ENCODE data around the gene ANKFY1.

ANKFY1 gene

DNA sequence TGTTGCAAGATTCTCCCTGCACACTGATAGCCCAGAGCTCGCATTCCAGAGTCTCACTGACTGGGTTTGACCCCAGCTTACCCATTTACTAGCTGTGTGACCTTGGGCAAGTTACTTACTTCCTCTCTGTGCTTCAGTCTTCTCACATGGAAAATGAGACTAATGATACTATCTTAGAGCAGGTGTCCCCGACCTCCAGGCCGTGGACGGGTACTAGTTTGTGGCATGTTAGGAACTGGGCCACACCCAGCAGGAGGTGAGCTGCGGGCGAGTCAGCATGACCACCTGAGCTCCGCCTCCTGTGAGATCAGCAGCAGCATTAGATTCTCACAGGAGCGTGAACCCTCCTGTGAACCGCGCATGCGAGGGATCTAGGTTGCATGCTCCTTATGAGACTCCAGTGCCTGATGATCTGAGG, 15.8 kb downstream of the ANKFY1 start:
- no peak overlapping the region for H3K27ac ChIP-seq (ENCODE audit: extremely low read depth, low read depth, low read length)
- TF ChIP-seq GLIS1 (tag by site-specific recombination; IDR thresholded peaks at IDR 0.05) (peak; percentile 51), ZNF600 (tag by site-specific recombination; IDR thresholded peaks at IDR 0.05) (0 out of 2 replicates have a peak, but pooled peaks have one; percentile 24), ZNF747 (tag by site-specific recombination; IDR thresholded peaks at IDR 0.05) (no peak), ZIC2 (tag by site-specific recombination; IDR thresholded peaks at IDR 0.05) (peak; percentile 62), OSR2 (tag by site-specific recombination; IDR thresholded peaks at IDR 0.05) (0 out of 2 replicates have a peak, but pooled peaks have one; percentile 22), SP7 (tag by site-specific recombination; IDR thresholded peaks at IDR 0.05) (peak; percentile 21; the same call in 1 of the 2 replicates), ZNF571 (tag by site-specific recombination; IDR thresholded peaks at IDR 0.05) (no peak), KLF9 (tag by site-specific recombination; IDR thresholded peaks at IDR 0.05; ENCODE audit: low read depth) (0 out of 2 replicates have a peak, but pooled peaks have one; percentile 16), ZNF510 (tag by site-specific recombination; IDR thresholded peaks at IDR 0.05; ENCODE audit: insufficient replicate concordance) (no peak)
- TF ChIP-seq, protein P1, sequence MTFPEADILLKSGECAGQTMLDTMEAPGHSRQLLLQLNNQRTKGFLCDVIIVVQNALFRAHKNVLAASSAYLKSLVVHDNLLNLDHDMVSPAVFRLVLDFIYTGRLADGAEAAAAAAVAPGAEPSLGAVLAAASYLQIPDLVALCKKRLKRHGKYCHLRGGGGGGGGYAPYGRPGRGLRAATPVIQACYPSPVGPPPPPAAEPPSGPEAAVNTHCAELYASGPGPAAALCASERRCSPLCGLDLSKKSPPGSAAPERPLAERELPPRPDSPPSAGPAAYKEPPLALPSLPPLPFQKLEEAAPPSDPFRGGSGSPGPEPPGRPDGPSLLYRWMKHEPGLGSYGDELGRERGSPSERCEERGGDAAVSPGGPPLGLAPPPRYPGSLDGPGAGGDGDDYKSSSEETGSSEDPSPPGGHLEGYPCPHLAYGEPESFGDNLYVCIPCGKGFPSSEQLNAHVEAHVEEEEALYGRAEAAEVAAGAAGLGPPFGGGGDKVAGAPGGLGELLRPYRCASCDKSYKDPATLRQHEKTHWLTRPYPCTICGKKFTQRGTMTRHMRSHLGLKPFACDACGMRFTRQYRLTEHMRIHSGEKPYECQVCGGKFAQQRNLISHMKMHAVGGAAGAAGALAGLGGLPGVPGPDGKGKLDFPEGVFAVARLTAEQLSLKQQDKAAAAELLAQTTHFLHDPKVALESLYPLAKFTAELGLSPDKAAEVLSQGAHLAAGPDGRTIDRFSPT (tag by site-specific recombination; IDR thresholded peaks at IDR 0.05), result no peak
- no peaks in the 10 kb centered on the region for H3K9me3 ChIP-seq (ENCODE audit: control insufficient read depth, insufficient read depth, low read depth, low read length)
- H3K4me3 ChIP-seq (ENCODE audit: low read depth, low read length), result no peak overlapping the region
- H3K4me1 ChIP-seq (ENCODE audit: control insufficient read depth, insufficient read depth, low read length), result peaks cover 22% of the 10 kb centered on the region
- peaks cover 3 to 7% of the 10 kb centered on the region in 2 experiments; a peak in 1 of 3 replicates for H3K36me3 ChIP-seq (ENCODE audit: control insufficient read depth in 2 of 2, insufficient read depth in 1 of 2, low read length in 2 of 2)
- POLR2A ChIA-PET, result interaction anchor here (0.8 to 1.6 kb wide), 3 partner anchors 14 to 18 kb away, joined by 3 to 5 read pairs (median 4); partner anchors contain the start of gene ANKFY1
- CTCF ChIA-PET, result interaction anchor here (0.6 to 7.9 kb wide), 7 partner anchors 9 to 165 kb away, joined by 3 to 76 read pairs (median 4); partner anchors contain the start of gene ANKFY1

DNA sequence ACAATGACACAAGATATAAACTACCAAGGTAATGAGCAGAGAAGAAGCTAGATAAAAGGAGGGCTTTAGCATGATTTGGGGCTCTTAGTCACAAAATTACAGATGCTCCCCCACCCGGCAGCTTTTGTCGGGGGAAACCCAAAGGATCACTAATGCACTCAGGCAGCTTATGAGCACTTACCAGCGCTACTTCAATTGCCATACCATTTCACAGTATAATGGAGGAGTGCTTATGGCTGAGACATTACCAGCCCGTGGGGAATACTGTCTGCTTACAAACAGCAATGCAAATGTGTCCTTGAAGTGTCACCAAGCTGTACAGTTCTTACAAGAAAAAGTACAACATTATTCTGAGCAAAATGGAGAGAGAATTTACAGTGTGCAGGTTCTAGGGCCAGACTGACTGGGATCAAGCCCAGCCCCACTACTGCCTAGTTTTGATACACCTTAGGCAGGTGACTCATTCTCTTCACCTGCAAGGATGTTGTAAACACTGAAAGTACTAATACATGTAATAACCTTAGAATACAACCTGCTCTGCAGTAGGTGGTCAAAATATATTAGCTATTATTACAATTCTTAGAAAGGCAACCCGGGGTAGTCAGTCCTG, 16.3 kb downstream of the ANKFY1 start:
- Histone ChIP-seq H3K4me1 (ENCODE audit: control insufficient read depth, insufficient read depth, low read length) (peaks cover 22% of the 10 kb centered on the region), H3K4me3 (ENCODE audit: low read depth, low read length) (no peak overlapping the region), H3K27ac (ENCODE audit: extremely low read depth, low read depth, low read length) (no peak overlapping the region), H3K9me3 (ENCODE audit: control insufficient read depth, insufficient read depth, low read depth, low read length) (no peaks in the 10 kb centered on the region), H3K36me3 (ENCODE audit: control insufficient read depth in 2 of 2, insufficient read depth in 1 of 2, low read length in 2 of 2) (peaks cover 4 to 7% of the 10 kb centered on the region in 2 experiments; a peak in 2 of 3 replicates)
- CTCF ChIA-PET, result interaction anchor here (0.6 to 7.9 kb wide), 8 partner anchors 8 to 165 kb away, joined by 3 to 76 read pairs (median 4); partner anchors contain the start of gene ANKFY1
- POLR2A ChIA-PET, result interaction anchor here (0.7 to 1.6 kb wide), 4 partner anchors 13 to 39 kb away, joined by 3 to 5 read pairs (median 4); partner anchors contain the start of gene ANKFY1
- TF ChIP-seq, protein P2, sequence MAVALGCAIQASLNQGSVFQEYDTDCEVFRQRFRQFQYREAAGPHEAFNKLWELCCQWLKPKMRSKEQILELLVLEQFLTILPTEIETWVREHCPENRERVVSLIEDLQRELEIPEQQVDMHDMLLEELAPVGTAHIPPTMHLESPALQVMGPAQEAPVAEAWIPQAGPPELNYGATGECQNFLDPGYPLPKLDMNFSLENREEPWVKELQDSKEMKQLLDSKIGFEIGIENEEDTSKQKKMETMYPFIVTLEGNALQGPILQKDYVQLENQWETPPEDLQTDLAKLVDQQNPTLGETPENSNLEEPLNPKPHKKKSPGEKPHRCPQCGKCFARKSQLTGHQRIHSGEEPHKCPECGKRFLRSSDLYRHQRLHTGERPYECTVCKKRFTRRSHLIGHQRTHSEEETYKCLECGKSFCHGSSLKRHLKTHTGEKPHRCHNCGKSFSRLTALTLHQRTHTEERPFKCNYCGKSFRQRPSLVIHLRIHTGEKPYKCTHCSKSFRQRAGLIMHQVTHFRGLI (tag by site-specific recombination; IDR thresholded peaks at IDR 0.05), result no peak
- TF ChIP-seq KLF9 (tag by site-specific recombination; IDR thresholded peaks at IDR 0.05; ENCODE audit: low read depth) (no peak), ZNF830 (tag by site-specific recombination; IDR thresholded peaks at IDR 0.05; ENCODE audit: low read depth) (no peak), ZNF585B (tag by site-specific recombination; IDR thresholded peaks at IDR 0.05) (no peak)

DNA sequence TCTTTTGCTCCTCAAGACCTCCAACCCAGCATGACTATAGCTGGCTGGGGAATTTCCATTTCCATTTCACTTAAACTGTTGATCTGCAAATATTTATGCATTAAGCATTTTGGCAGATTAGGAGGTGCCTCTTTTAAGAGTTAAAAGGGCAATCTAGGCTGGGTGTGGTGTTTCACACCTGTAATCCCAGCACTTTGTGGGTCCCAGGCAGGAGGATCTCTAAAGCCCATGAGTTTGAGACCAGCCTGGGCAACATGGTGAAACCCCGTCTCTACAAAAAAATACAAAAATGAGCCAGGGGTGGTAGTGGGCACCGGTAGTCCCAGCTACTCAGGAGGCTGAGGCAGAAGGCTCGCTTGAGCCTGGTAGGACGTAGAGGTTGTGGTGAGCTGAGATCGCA, 17.1 kb downstream of the ANKFY1 start:
- Histone ChIP-seq H3K4me1 (ENCODE audit: control insufficient read depth, insufficient read depth, low read length) (peaks cover 22% of the 10 kb centered on the region), H3K36me3 (ENCODE audit: control insufficient read depth in 2 of 2, insufficient read depth in 1 of 2, low read length in 2 of 2) (peaks cover 12 to 15% of the 10 kb centered on the region in 2 experiments; a peak in 2 of 3 replicates), H3K9me3 (ENCODE audit: control insufficient read depth, insufficient read depth, low read depth, low read length) (no peaks in the 10 kb centered on the region), H3K27ac (ENCODE audit: extremely low read depth, low read depth, low read length) (no peak overlapping the region), H3K4me3 (ENCODE audit: low read depth, low read length) (no peak overlapping the region)
- TF ChIP-seq, protein P3, sequence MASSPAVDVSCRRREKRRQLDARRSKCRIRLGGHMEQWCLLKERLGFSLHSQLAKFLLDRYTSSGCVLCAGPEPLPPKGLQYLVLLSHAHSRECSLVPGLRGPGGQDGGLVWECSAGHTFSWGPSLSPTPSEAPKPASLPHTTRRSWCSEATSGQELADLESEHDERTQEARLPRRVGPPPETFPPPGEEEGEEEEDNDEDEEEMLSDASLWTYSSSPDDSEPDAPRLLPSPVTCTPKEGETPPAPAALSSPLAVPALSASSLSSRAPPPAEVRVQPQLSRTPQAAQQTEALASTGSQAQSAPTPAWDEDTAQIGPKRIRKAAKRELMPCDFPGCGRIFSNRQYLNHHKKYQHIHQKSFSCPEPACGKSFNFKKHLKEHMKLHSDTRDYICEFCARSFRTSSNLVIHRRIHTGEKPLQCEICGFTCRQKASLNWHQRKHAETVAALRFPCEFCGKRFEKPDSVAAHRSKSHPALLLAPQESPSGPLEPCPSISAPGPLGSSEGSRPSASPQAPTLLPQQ (tag by site-specific recombination; IDR thresholded peaks at IDR 0.05), result peak; percentile 77
- TF ChIP-seq ZFP69B (tag by site-specific recombination; IDR thresholded peaks at IDR 0.05), result peak; percentile 54; the same call in 1 of the 2 replicates
- TF ChIP-seq ZNF624 (tag by site-specific recombination; IDR thresholded peaks at IDR 0.05), result no peak
- ChIA-PET POLR2A (interaction anchor here (0.7 to 1.6 kb wide), 2 partner anchors 17 to 40 kb away, joined by 3 to 5 read pairs; partner anchors contain the start of gene ANKFY1), CTCF (interaction anchor here (0.7 to 7.9 kb wide), 5 partner anchors 8 to 116 kb away, joined by 3 to 76 read pairs (median 6); partner anchors contain the start of gene ANKFY1)

All from HEK293 (cell line).